HepG2 (cell line): ENCODE measurements around the gene DPYD. TPM values are rescaled to one million over a fixed set of nuclear protein-coding genes. Genes with fewer than 3 reads are reported as not detected.

Source experiments
- ATAC-seq: fragments of 200-7000 bp; cut with Tn5 transposase; 3 replicates; pipeline ENCODE4 v1.9.1; 2020; ENCODE audit warnings: mild to moderate bottlenecking, moderate library complexity
- BruUV-seq: library from RNA; stranded (reverse); fragments of 400-500 nt; replicated peaks from 2 replicates; lab custom pipeline; 2021; lab: Mats Ljungman, UMichigan
- CTCF ChIA-PET: fragments of 300-600 bp; formaldehyde crosslinking; extraction: SDS; loops from one replicate; lab custom pipeline; 2021; ENCODE audit warnings: low total read pairs, inconsistent platforms, low intra/inter-chr PET ratio; lab: Yijun Ruan, JAX
- POLR2A ChIA-PET: fragments of 350-600 bp; sonication (Branson Sonifier 250); formaldehyde crosslinking; loops from one replicate; lab custom pipeline; 2020; ENCODE audit warnings: antibody characterized with exemption, inconsistent platforms; lab: Yijun Ruan, JAX
- DNase-seq: peaks from one replicate; pipeline ENCODE4 v3.0.0-alpha.2; 2015; ENCODE audit warnings: low spot score
- FAIRE-seq: peaks from 3 replicates; lab custom pipeline; 2011; peaks lifted over from hg19 to GRCh38; lab: Jason Lieb, UNC
- H2AFZ ChIP-seq: one replicate; pipeline ENCODE4 v1.6.1; 2011; ENCODE audit warnings: low read length, inconsistent platforms
- H3K27ac ChIP-seq: fragments of 300-600 bp; 3 replicates; pipeline ENCODE4 v1.8.0; 2011; ENCODE audit warnings: mixed run types, mild to moderate bottlenecking, mixed read lengths, low read length, inconsistent platforms; ENCODE audit not compliant: insufficient read depth; ENCODE audit errors: extremely low read length
- H3K27me3 ChIP-seq, 2 experiments: fragments of 200-600 bp in 1 of 2; 2 replicates in 1 of 2; 3 replicates in 1 of 2; pipeline versions ENCODE4 v1.6.0 to v1.8.0; 2011; ENCODE audit warnings: low read length in 2 of 2, mild to moderate bottlenecking in 2 of 2, moderate library complexity in 2 of 2, inconsistent platforms in 1 of 2; ENCODE audit not compliant: insufficient read depth in 2 of 2, control insufficient read depth in 1 of 2
- H3K36me3 ChIP-seq, 2 experiments: fragments of 200-600 bp in 1 of 2; replicated peaks in 1 of 2; 2 replicates in 1 of 2; 3 replicates in 1 of 2; pipeline versions ENCODE4 v1.5.1 to v1.8.0; 2011; ENCODE audit warnings: low read length in 2 of 2, inconsistent platforms in 1 of 2; ENCODE audit not compliant: insufficient read depth in 2 of 2, control insufficient read depth in 1 of 2
- H3K4me1 ChIP-seq: 2 replicates; pipeline ENCODE4 v1.5.1; 2012; ENCODE audit warnings: low read length, inconsistent platforms; ENCODE audit not compliant: insufficient read depth
- H3K4me2 ChIP-seq: 2 replicates; pipeline ENCODE4 v1.6.0; 2011; ENCODE audit warnings: low read depth, low read length, inconsistent platforms
- H3K4me3 ChIP-seq, 3 experiments: fragments of 200-600 bp in 1 of 3; sonication (generic), shearing (Covaris generic) in 1 of 3; replicated peaks in 1 of 3; 2 replicates each; pipeline ENCODE4 v1.5.1; 2011 to 2016; ENCODE audit warnings: low read length in 3 of 3, inconsistent platforms in 2 of 3, low read depth in 2 of 3, mild to moderate bottlenecking in 2 of 3, control low read depth in 1 of 3, mixed read lengths in 1 of 3; ENCODE audit not compliant: insufficient read depth in 1 of 3
- H3K79me2 ChIP-seq: one replicate; pipeline ENCODE4 v1.6.1; 2011; ENCODE audit warnings: low read length, inconsistent platforms; ENCODE audit not compliant: insufficient read depth
- H3K9ac ChIP-seq: 2 replicates; pipeline ENCODE4 v1.6.0; 2011; ENCODE audit warnings: mild to moderate bottlenecking, low read depth, low read length, inconsistent platforms; ENCODE audit not compliant: insufficient read depth
- H3K9me3 ChIP-seq: 2 replicates; pipeline ENCODE4 v1.5.1; 2012; ENCODE audit warnings: mild to moderate bottlenecking, low read length
- H4K20me1 ChIP-seq: 2 replicates; pipeline ENCODE4 v1.6.0; 2011; ENCODE audit warnings: inconsistent platforms, mild to moderate bottlenecking, low read length, moderate library complexity; ENCODE audit not compliant: insufficient read depth
- GATAD1 ChIP-seq: IDR thresholded peaks from 2 replicates; pipeline ENCODE4 v1.6.1; 2016; ENCODE audit warnings: missing genetic modification reagents, missing compliant biosample characterization
- HNRNPH1 ChIP-seq: fragments of 200-400 bp; formaldehyde crosslinking; optimal IDR thresholded peaks from 2 replicates; pipeline ENCODE3; 2017; ENCODE audit warnings: mild to moderate bottlenecking, low read depth, low read length
- JUN ChIP-seq: sonication (generic); formaldehyde crosslinking; IDR thresholded peaks from 2 replicates; pipeline ENCODE4 v1.4.0; 2020; ENCODE audit warnings: mild to moderate bottlenecking, missing genetic modification reagents
- POGZ ChIP-seq: sonication (generic); formaldehyde crosslinking; IDR thresholded peaks from 2 replicates; pipeline ENCODE4 v1.4.0; 2020; ENCODE audit warnings: mild to moderate bottlenecking, missing genetic modification reagents
- YY1 ChIP-seq: IDR thresholded peaks from 2 replicates; pipeline ENCODE4 v1.6.1; 2011; ENCODE audit warnings: low read length, low read depth, moderate library complexity, mild to moderate bottlenecking; ENCODE audit not compliant: insufficient read depth, insufficient replicate concordance
- ZEB1 ChIP-seq: IDR thresholded peaks from 2 replicates; pipeline ENCODE4 v1.6.1; 2012; ENCODE audit warnings: mild to moderate bottlenecking, low read depth, inconsistent platforms; ENCODE audit not compliant: insufficient replicate concordance
- ZFP1 ChIP-seq: IDR thresholded peaks from 2 replicates; pipeline ENCODE4 v1.6.1; 2016
- ZNF724P ChIP-seq: sonication (generic); formaldehyde crosslinking; IDR thresholded peaks from 2 replicates; pipeline ENCODE4 v1.8.0; 2022; ENCODE audit warnings: missing genetic modification reagents, borderline replicate concordance
- WGBS: methylation state at CpG from one replicate; pipeline ENCODE4 v1.1.6; 2017; ENCODE audit warnings: low lambda C conversion rate; 5-methylcytosine and 5-hydroxymethylcytosine counted together
- in situ Hi-C: cut with HindIII; loops from 2 replicates; pipeline ENCODE4 v1.10.0; 2017; ENCODE audit warnings: low pct_unique_long_range_greater_than_20kb; ENCODE audit not compliant: extremely low pct_ligation_motif_present
- intact Hi-C: fragments of 100-400 bp; cut with micrococcal nuclease; formaldehyde crosslinking; loops from one replicate; pipeline ENCODE4 v1.10.0; 2022; ENCODE audit not compliant: unreplicated experiment
- polyA plus RNA-seq, 8 experiments: library from polyadenylated mRNA; depleted of rRNA in 3 of 8; stranded (reverse) in 7 of 8; unstranded in 1 of 8; fragments of >200 nt; fragmentation: Illumina TruSeq in 4 of 8; extraction: Trizol in 4 of 8; gene quantifications; 2 replicates each; pipeline versions ENCODE4 v1.2.1 to v1.2.3, GENCODE V29; 2011 to 2016; ENCODE audit warnings: low read depth in 4 of 8, missing spikeins in 1 of 8, mixed read lengths in 1 of 8; ENCODE audit not compliant: insufficient read depth in 1 of 8
- total RNA-seq, 5 experiments: library from RNA; depleted of rRNA; stranded (reverse); fragments of >200 nt; fragmentation: Illumina TruSeq; extraction: Trizol; gene quantifications; 2 replicates each; pipeline ENCODE4 v1.2.3, GENCODE V29; 2016; ENCODE audit warnings: low read depth in 1 of 5
- TF ChIP-seq, protein P1 (sequence below): fragments of 450-650 bp; IDR thresholded peaks from 2 replicates; pipeline ENCODE4 v1.6.1; 2016
- TF ChIP-seq, protein P2 (sequence below): sonication (generic); formaldehyde crosslinking; conservative IDR thresholded peaks from 2 replicates; pipeline ENCODE4 v1.4.0; 2020; ENCODE audit warnings: missing genetic modification reagents
- TF ChIP-seq, protein P3 (sequence below): sonication (generic); formaldehyde crosslinking; IDR thresholded peaks from 2 replicates; pipeline ENCODE4 v1.4.0; 2020; ENCODE audit warnings: missing genetic modification reagents

The DPYD gene
- total and polyA plus RNA-seq, 2 of the 13 experiments (the other 11 are each of a cell fraction or from before 2014, with no cell fraction given) = 1.3 to 3.4 TPM

DNA sequence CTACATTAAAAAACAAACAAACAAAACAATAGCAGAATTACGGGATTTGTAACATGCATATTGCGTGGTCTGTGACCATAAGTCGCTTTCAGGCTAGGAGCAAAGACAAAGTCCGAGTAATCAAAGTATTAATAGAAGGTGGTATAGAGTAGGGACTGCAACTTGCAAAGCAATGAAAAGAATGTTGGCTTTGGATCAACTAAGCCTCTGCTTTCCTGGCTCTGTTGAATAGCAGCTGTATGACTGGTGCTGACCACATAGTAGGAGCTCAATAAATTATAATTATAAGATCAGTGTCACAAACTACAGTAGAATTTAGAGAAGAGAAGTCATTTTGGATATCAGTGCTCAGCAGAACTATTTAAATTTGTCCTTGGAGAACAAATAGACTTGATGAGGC is 586.4 kb downstream of the DPYD start:
- ChIA-PET POLR2A (no interaction called here), CTCF (no interaction called here)
- H3K27ac ChIP-seq = no peak overlapping the region
- peaks cover 26% of the 10 kb centered on the region for H3K9me3 ChIP-seq
- no peaks in the 10 kb centered on the region for H3K79me2 ChIP-seq
- H3K4me3 ChIP-seq = no peak overlapping the region
- no peaks in the 10 kb centered on the region for H3K27me3 ChIP-seq
- TF ChIP-seq ZEB1 = no peak
- TF ChIP-seq, protein P1, sequence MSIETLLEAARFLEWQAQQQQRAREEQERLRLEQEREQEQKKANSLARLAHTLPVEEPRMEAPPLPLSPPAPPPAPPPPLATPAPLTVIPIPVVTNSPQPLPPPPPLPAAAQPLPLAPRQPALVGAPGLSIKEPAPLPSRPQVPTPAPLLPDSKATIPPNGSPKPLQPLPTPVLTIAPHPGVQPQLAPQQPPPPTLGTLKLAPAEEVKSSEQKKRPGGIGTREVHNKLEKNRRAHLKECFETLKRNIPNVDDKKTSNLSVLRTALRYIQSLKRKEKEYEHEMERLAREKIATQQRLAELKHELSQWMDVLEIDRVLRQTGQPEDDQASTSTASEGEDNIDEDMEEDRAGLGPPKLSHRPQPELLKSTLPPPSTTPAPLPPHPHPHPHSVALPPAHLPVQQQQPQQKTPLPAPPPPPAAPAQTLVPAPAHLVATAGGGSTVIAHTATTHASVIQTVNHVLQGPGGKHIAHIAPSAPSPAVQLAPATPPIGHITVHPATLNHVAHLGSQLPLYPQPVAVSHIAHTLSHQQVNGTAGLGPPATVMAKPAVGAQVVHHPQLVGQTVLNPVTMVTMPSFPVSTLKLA = no peak
- no peak for TF ChIP-seq GATAD1 (CRISPR knock-in tag)
- no peak for TF ChIP-seq ZFP1 (CRISPR knock-in tag)
- no peak for TF ChIP-seq HNRNPH1
- TF ChIP-seq, protein P2, sequence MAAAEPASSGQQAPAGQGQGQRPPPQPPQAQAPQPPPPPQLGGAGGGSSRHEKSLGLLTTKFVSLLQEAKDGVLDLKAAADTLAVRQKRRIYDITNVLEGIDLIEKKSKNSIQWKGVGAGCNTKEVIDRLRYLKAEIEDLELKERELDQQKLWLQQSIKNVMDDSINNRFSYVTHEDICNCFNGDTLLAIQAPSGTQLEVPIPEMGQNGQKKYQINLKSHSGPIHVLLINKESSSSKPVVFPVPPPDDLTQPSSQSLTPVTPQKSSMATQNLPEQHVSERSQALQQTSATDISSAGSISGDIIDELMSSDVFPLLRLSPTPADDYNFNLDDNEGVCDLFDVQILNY (CRISPR knock-in tag) = no peak
- in situ Hi-C loops (no loop called here), intact Hi-C loops (no loop called here)
- 75% methylated on average over 4 of the region's 4 CpGs for WGBS
- no peaks in the 10 kb centered on the region for H3K36me3 ChIP-seq
- ATAC-seq (no peak), DNase-seq (no peak), FAIRE-seq (no peak)
- H3K9ac ChIP-seq = no peak overlapping the region
- H2AFZ ChIP-seq = no peak overlapping the region
- no peaks in the 10 kb centered on the region for H4K20me1 ChIP-seq
- H3K4me1 ChIP-seq = no peaks in the 10 kb centered on the region
- no TSS peak for BruUV-seq
- H3K4me2 ChIP-seq = no peak overlapping the region

DNA sequence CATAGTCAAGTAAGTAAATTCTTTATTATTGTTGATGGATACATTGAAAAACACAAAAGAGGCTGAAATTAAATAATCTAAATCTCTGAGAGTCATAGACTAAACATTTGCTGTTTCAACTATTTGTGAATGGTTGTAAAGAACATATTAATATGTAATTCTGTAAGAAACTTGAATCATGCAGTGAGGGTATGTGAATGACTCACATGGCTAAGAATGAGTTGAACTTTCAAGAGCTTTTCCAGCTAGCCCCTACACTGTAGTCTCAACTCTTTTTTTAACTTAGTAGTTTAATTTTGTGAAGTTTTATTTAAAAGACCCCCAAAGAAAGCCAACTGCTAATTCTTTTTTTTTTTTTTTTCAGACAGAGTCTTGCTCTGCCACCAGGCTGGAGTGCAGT is 588.1 kb downstream of the DPYD start:
- BruUV-seq = no TSS peak
- POLR2A ChIA-PET = no interaction called here
- Histone ChIP-seq H3K27ac (no peak overlapping the region), H2AFZ (no peak overlapping the region), H3K36me3 (no peaks in the 10 kb centered on the region), H3K9ac (no peak overlapping the region), H3K4me3 (no peak overlapping the region), H3K27me3 (no peaks in the 10 kb centered on the region), H3K4me2 (no peak overlapping the region), H3K79me2 (no peaks in the 10 kb centered on the region), H3K4me1 (no peaks in the 10 kb centered on the region), H4K20me1 (no peaks in the 10 kb centered on the region), H3K9me3 (peaks cover 20% of the 10 kb centered on the region)
- FAIRE-seq (no peak), DNase-seq (no peak), ATAC-seq (no peak)
- in situ Hi-C loops = no loop called here
- CTCF ChIA-PET = no interaction called here
- intact Hi-C loops = no loop called here
- TF ChIP-seq ZNF724P (CRISPR knock-in tag) (no peak), POGZ (CRISPR knock-in tag) (no peak), YY1 (no peak), JUN (no peak)
- TF ChIP-seq, protein P3, sequence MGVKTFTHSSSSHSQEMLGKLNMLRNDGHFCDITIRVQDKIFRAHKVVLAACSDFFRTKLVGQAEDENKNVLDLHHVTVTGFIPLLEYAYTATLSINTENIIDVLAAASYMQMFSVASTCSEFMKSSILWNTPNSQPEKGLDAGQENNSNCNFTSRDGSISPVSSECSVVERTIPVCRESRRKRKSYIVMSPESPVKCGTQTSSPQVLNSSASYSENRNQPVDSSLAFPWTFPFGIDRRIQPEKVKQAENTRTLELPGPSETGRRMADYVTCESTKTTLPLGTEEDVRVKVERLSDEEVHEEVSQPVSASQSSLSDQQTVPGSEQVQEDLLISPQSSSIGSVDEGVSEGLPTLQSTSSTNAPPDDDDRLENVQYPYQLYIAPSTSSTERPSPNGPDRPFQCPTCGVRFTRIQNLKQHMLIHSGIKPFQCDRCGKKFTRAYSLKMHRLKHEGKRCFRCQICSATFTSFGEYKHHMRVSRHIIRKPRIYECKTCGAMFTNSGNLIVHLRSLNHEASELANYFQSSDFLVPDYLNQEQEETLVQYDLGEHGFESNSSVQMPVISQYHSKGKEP (CRISPR knock-in tag) = no peak
